Measurements from ENCODE around the gene MAG. TPM values are rescaled to one million over a fixed set of nuclear protein-coding genes. Genes with fewer than 3 reads are reported as not detected.

The MAG gene
- total RNA-seq, 4 donors from 2014 or later: 0.91 to 15.1 TPM; not detected in 2

DNA sequence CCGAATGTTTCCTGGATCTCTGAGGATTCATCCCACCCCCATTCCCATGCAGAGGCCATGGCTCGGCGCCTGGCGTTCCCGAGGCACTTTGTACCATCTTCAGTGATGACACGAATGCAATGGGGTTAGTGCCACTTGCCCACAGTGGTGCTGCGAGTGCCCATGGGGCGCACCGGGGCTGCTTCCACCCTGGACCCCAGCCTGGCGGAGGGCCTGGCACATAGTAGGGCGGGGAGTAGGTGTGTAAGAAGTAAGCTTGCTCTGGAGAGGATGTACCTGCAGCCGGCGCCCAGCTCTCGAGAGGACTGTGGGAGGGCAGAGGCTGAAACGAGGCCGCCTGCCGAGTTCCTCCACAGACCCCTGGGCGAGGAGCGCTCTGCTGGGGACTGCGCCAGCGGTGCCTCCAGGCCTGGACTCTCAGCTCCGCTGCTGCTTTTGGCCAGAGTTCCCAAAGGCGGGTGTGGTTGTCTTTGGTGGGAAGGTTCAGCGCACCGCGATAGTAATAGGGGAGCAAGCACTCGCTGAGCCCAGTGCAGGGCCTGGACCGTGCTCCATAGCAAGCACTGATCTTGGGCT lies 15.2 kb upstream of the MAG start:
- TF ChIP-seq, protein P1, sequence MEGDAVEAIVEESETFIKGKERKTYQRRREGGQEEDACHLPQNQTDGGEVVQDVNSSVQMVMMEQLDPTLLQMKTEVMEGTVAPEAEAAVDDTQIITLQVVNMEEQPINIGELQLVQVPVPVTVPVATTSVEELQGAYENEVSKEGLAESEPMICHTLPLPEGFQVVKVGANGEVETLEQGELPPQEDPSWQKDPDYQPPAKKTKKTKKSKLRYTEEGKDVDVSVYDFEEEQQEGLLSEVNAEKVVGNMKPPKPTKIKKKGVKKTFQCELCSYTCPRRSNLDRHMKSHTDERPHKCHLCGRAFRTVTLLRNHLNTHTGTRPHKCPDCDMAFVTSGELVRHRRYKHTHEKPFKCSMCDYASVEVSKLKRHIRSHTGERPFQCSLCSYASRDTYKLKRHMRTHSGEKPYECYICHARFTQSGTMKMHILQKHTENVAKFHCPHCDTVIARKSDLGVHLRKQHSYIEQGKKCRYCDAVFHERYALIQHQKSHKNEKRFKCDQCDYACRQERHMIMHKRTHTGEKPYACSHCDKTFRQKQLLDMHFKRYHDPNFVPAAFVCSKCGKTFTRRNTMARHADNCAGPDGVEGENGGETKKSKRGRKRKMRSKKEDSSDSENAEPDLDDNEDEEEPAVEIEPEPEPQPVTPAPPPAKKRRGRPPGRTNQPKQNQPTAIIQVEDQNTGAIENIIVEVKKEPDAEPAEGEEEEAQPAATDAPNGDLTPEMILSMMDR (IDR thresholded peaks at IDR 0.05): no peak
- TF ChIP-seq POLR2A (IDR thresholded peaks at IDR 0.05): no peak
- no peak for DNase-seq
- Histone ChIP-seq H3K36me3 (no peaks in the 10 kb centered on the region), H3K9me3 (no peaks in the 10 kb centered on the region), H3K4me1 (no peaks in the 10 kb centered on the region), H3K27ac (no peak overlapping the region), H3K27me3 (no peaks in the 10 kb centered on the region), H3K4me3 (no peak overlapping the region)
- intact Hi-C loops (cut with DNase I; ENCODE audit: low total_unique reads): no loop called here

DNA sequence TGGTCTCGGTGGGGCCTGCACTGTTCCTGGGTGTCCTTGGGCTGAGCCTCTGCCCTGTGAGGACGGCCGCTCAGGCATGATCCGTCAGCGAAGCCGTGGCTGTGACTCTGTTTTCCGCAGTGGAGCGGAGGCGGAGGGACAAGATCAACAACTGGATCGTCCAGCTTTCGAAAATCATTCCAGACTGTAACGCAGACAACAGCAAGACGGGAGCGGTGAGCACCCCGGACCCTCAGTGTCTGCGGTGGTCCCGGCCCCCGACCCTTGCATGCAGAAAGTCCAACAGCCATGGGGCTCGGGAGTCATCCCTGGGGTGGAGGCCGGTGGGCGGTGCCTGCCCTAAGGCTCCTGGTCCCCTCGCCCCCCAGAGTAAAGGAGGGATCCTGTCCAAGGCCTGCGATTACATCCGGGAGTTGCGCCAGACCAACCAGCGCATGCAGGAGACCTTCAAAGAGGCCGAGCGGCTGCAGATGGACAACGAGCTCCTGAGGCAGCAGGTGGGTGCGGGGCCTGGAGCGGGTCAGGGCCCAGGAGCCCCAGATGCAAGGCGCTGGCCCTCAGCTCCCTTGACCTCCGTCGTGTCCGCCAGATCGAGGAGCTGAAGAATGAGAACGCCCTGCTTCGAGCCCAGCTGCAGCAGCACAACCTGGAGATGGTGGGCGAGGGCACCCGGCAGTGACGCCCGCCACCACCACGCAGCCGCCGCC lies 13.2 kb upstream of the MAG start:
- intact Hi-C loops (cut with DNase I; ENCODE audit: low total_unique reads): no loop called here
- no peak overlapping the region for H3K4me3 ChIP-seq
- no peak for DNase-seq
- H3K4me1 ChIP-seq: no peaks in the 10 kb centered on the region
- no peaks in the 10 kb centered on the region for H3K36me3 ChIP-seq
- no peaks in the 10 kb centered on the region for H3K27me3 ChIP-seq
- TF ChIP-seq POLR2A (IDR thresholded peaks at IDR 0.05): no peak
- TF ChIP-seq, protein P1 (IDR thresholded peaks at IDR 0.05): no peak
- no peak overlapping the region for H3K27ac ChIP-seq
- no peaks in the 10 kb centered on the region for H3K9me3 ChIP-seq

DNA sequence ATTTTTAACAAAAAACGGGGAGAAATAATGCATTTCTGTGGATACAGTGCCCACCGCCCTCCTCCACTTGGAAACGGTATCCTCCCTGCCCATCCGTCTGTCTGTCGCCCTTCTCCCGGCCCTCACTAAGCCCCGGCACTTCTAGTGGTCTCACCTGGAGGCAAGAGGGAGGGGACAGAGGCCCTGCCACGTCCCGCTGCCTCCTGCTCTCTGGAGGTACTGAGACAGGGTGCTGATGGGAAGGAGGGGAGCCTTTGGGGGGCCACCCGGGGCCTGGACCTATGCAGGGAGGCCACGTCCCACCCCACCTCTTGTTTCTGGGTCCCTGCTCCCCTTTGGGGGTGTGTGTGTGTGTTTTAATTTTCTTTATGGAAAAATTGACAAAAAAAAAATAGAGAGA lies 12.6 kb upstream of the MAG start:
- H3K4me1 ChIP-seq: no peaks in the 10 kb centered on the region
- no peaks in the 10 kb centered on the region for H3K36me3 ChIP-seq
- no peak for TF ChIP-seq POLR2A (IDR thresholded peaks at IDR 0.05)
- TF ChIP-seq, protein P1 (IDR thresholded peaks at IDR 0.05): no peak
- DNase-seq: no peak
- no peak overlapping the region for H3K4me3 ChIP-seq
- H3K27ac ChIP-seq: no peak overlapping the region
- intact Hi-C loops (cut with DNase I; ENCODE audit: low total_unique reads): no loop called here
- H3K9me3 ChIP-seq: no peaks in the 10 kb centered on the region
- no peaks in the 10 kb centered on the region for H3K27me3 ChIP-seq

DNA sequence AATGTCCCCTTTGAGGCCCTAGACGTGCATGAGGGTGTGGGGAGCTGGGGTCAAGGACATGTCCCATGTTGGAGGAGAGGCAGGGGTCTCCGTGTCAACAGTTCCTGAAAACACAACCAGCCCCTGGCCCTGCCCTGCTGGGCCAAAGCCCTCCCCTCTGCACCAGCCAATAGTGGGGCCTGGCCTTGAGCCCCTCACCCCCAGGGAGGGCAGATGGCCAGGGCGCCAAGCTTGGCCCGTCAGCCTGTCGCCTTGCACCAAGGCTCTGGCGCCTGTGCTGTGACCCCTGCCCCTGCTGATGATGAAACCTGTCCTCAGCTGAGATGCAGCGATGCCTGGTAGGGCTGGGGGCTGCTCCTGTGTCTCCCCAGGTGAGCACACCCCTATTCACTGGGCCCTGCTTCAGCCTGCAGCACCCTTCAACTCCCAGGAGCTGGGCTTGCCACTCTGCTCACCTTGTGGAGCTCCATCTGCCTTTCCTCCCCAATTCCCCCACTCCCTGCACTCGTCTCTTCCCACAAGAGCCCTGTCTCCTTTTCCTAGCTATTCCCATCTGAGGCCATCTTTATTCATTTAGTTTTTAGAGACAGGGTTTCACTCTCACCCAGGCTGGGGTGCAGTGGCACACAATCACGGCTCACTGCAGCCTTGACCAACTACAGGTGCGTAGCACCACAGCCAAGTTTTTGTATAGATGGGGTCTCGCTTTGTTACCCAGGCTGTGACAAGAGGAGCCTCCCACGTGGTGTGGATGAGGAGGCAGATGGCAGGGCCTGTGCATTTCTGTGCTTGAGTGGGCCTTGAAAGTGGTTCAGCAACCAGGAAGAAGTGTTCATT lies 11.8 kb upstream of the MAG start:
- no peaks in the 10 kb centered on the region for H3K9me3 ChIP-seq
- H3K36me3 ChIP-seq: no peaks in the 10 kb centered on the region
- DNase-seq: no peak
- H3K4me1 ChIP-seq: no peaks in the 10 kb centered on the region
- TF ChIP-seq, protein P1 (IDR thresholded peaks at IDR 0.05): no peak
- TF ChIP-seq POLR2A (IDR thresholded peaks at IDR 0.05): no peak
- no peak overlapping the region for H3K4me3 ChIP-seq
- no peaks in the 10 kb centered on the region for H3K27me3 ChIP-seq
- no peak overlapping the region for H3K27ac ChIP-seq
- intact Hi-C loops (cut with DNase I; ENCODE audit: low total_unique reads): no loop called here

DNA sequence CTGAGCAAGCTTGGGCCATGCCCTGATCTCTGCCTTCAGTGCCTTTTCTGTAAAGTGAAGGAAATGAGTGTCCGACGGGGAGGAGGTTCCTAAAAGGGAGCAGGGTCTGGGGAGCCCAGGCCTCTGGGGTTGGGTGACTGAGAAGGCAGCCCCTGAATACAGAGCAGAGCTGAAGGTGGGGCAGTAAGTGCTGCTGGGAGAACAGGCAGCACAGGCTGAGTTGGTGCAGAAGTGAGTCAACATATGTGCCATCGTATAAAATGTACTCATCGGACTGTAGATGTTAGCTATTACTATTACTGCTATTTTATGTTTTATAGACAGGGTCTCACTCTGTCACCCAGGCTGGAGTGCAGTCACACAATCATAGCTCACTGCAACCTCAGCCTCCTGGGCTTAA lies 10.7 kb upstream of the MAG start:
- intact Hi-C loops (cut with DNase I; ENCODE audit: low total_unique reads): no loop called here

More for the DNA sequence above, 10.7 kb upstream of the MAG start:
- Histone ChIP-seq H3K4me3 (no peak overlapping the region), H3K4me1 (no peaks in the 10 kb centered on the region), H3K27me3 (no peaks in the 10 kb centered on the region), H3K9me3 (no peaks in the 10 kb centered on the region), H3K27ac (no peak overlapping the region), H3K36me3 (no peaks in the 10 kb centered on the region)
- no peak for DNase-seq
- no peak for TF ChIP-seq POLR2A (IDR thresholded peaks at IDR 0.05)
- TF ChIP-seq, protein P1 (IDR thresholded peaks at IDR 0.05): no peak

Data from uterus (tissue), 4 donors.